Endothelial cell (in vitro differentiated cells): ENCODE data around the gene TMEM147. TPM values are rescaled to one million over a fixed set of nuclear protein-coding genes. Genes with fewer than 3 reads are reported as not detected.

Source experiments
- DNase-seq: peaks from one replicate; pipeline ENCODE4 v3.0.0; 2021; ENCODE audit warnings: low spot score
- H3K27ac Mint-ChIP-seq: one replicate; pipeline ENCODE4 v1.8.0; 2021; ENCODE audit warnings: mixed read lengths, inconsistent platforms; ENCODE audit not compliant: unreplicated experiment
- H3K27me3 Mint-ChIP-seq: one replicate; pipeline ENCODE4 v1.8.0; 2021; ENCODE audit warnings: mild to moderate bottlenecking, moderate library complexity, mixed read lengths, inconsistent platforms; ENCODE audit not compliant: unreplicated experiment
- H3K36me3 Mint-ChIP-seq: one replicate; pipeline ENCODE4 v1.8.0; 2021; ENCODE audit warnings: mild to moderate bottlenecking, low read depth, mixed read lengths, inconsistent platforms; ENCODE audit not compliant: unreplicated experiment
- H3K4me1 Mint-ChIP-seq: one replicate; pipeline ENCODE4 v1.8.0; 2021; ENCODE audit warnings: mild to moderate bottlenecking, mixed read lengths, inconsistent platforms; ENCODE audit not compliant: unreplicated experiment
- H3K4me3 Mint-ChIP-seq: one replicate; pipeline ENCODE4 v1.8.0; 2021; ENCODE audit warnings: mild to moderate bottlenecking, mixed read lengths, inconsistent platforms; ENCODE audit not compliant: unreplicated experiment
- H3K9me3 Mint-ChIP-seq: one replicate; pipeline ENCODE4 v1.8.0; 2021; ENCODE audit warnings: mixed read lengths, inconsistent platforms; ENCODE audit not compliant: unreplicated experiment
- CTCF ChIP-seq: fragments of 200-600 bp; sonication (generic); IDR thresholded peaks from one replicate; pipeline ENCODE4 v1.5.0; 2021; ENCODE audit warnings: antibody characterized with exemption; ENCODE audit not compliant: unreplicated experiment
- total RNA-seq: library from RNA; stranded (reverse); fragmentation: NEBNext Ultra II Directional; extraction: Animal tissue kit (Norgen Biotek cat#: 25700); gene quantifications from one replicate; pipeline ENCODE4 v1.2.1, GENCODE V29; 2021; ENCODE audit not compliant: unreplicated experiment

The TMEM147 gene
- total RNA-seq, 1 donor from 2014 or later: 62.0 TPM

- Mint-ChIP-seq H3K27me3 (peaks cover 12% of the 10 kb centered on the region), H3K9me3 (no peaks in the 10 kb centered on the region), H3K4me3 (no peak overlapping the region), H3K4me1 (no peaks in the 10 kb centered on the region), H3K27ac (no peak overlapping the region), H3K36me3 (no peaks in the 10 kb centered on the region)
- no peak for DNase-seq
- TF ChIP-seq CTCF: no peak
Measured at GRCh38 chr19:35566738-35567137, 21.3 kb downstream of the TMEM147 start.

- no peak for TF ChIP-seq CTCF
- no peak overlapping the region for H3K27ac Mint-ChIP-seq
- no peak overlapping the region for H3K4me3 Mint-ChIP-seq
- H3K4me1 Mint-ChIP-seq: no peaks in the 10 kb centered on the region
- H3K9me3 Mint-ChIP-seq: no peaks in the 10 kb centered on the region
- H3K27me3 Mint-ChIP-seq: peaks cover 6% of the 10 kb centered on the region
- no peaks in the 10 kb centered on the region for H3K36me3 Mint-ChIP-seq
- DNase-seq: no peak
Measured at GRCh38 chr19:35569281-35569781, 23.9 kb downstream of the TMEM147 start.

- peaks cover 4% of the 10 kb centered on the region for H3K27me3 Mint-ChIP-seq
- no peak overlapping the region for H3K4me3 Mint-ChIP-seq
- no peaks in the 10 kb centered on the region for H3K4me1 Mint-ChIP-seq
- H3K9me3 Mint-ChIP-seq: peaks cover 9% of the 10 kb centered on the region
- no peak overlapping the region for H3K27ac Mint-ChIP-seq
- no peak for TF ChIP-seq CTCF
- peaks cover 10% of the 10 kb centered on the region for H3K36me3 Mint-ChIP-seq
- no peak for DNase-seq
Measured at GRCh38 chr19:35571406-35571965, 26.1 kb downstream of the TMEM147 start.

GRCh38 chr19:35577918-35578317, 32.5 kb downstream of the TMEM147 start:
- TF ChIP-seq CTCF: no peak
- Mint-ChIP-seq H3K9me3 (peaks cover 16% of the 10 kb centered on the region), H3K4me3 (no peak overlapping the region), H3K4me1 (no peaks in the 10 kb centered on the region), H3K36me3 (peaks cover 16% of the 10 kb centered on the region), H3K27me3 (peaks cover 9% of the 10 kb centered on the region), H3K27ac (no peak overlapping the region)
- DNase-seq: no peak

- no peak for DNase-seq
- H3K27me3 Mint-ChIP-seq: peaks cover 9% of the 10 kb centered on the region
- H3K9me3 Mint-ChIP-seq: peaks cover 16% of the 10 kb centered on the region
- no peak overlapping the region for H3K4me3 Mint-ChIP-seq
- TF ChIP-seq CTCF: no peak
- H3K36me3 Mint-ChIP-seq: peaks cover 16% of the 10 kb centered on the region
- no peak overlapping the region for H3K27ac Mint-ChIP-seq
- H3K4me1 Mint-ChIP-seq: no peaks in the 10 kb centered on the region
Measured at GRCh38 chr19:35578707-35579106, 33.3 kb downstream of the TMEM147 start.
